K562 (cell line): ENCODE data around the gene AKAP12. TPM values are rescaled to one million over a fixed set of nuclear protein-coding genes. Genes with fewer than 3 reads are reported as not detected.
A peak's percentile ranks its signal among the peaks of the same experiment; 100 is the strongest.

Source experiments
- FOXM1 ChIP-seq, 2 experiments: fragments of 450-650 bp in 1 of 2; sonication (generic) in 1 of 2; formaldehyde crosslinking in 1 of 2; IDR thresholded peaks; 2 replicates each; pipeline versions ENCODE4 v1.6.1 to v1.9.0; 2017 to 2022; ENCODE audit warnings: low read depth in 2 of 2, mild to moderate bottlenecking in 2 of 2, missing genetic modification reagents in 1 of 2, moderate library complexity in 1 of 2
- GTF3C2 ChIP-seq: IDR thresholded peaks from 3 replicates; pipeline ENCODE4 v1.6.1; 2011; ENCODE audit warnings: borderline replicate concordance, mild to moderate bottlenecking, moderate library complexity; ENCODE audit not compliant: insufficient read length; ENCODE audit errors: extremely low read depth
- NFE2L1 ChIP-seq: fragments of 450-650 bp; IDR thresholded peaks from 2 replicates; pipeline ENCODE4 v1.6.1; 2016; ENCODE audit warnings: missing genetic modification characterization, low read depth, mild to moderate bottlenecking, missing compliant biosample characterization, moderate library complexity, borderline replicate concordance
- NR1H2 ChIP-seq: sonication (generic); formaldehyde crosslinking; IDR thresholded peaks from 2 replicates; pipeline ENCODE4 v1.4.0; 2020; ENCODE audit warnings: mild to moderate bottlenecking, missing genetic modification reagents
- POLR2H ChIP-seq: IDR thresholded peaks from 2 replicates; pipeline ENCODE4 v1.6.1; 2016; ENCODE audit warnings: missing genetic modification characterization, low read depth, mild to moderate bottlenecking, control low read depth, missing compliant biosample characterization, moderate library complexity
- RBFOX2 ChIP-seq: fragments of 200-400 bp; formaldehyde crosslinking; IDR thresholded peaks from 2 replicates; pipeline ENCODE4 v1.6.1; 2017; ENCODE audit warnings: low read depth, mild to moderate bottlenecking, low read length, moderate library complexity
- TEAD1 ChIP-seq, 2 experiments: fragments of 450-650 bp in 1 of 2; sonication (generic) in 1 of 2; formaldehyde crosslinking; IDR thresholded peaks; 2 replicates each; pipeline versions ENCODE4 v1.4.0 to v1.8.0; 2020 to 2022; ENCODE audit warnings: mild to moderate bottlenecking in 2 of 2, missing genetic modification reagents in 1 of 2
- THRAP3 ChIP-seq: fragments of 450-650 bp; IDR thresholded peaks from 2 replicates; pipeline ENCODE4 v1.6.1; 2016; ENCODE audit warnings: mild to moderate bottlenecking, inconsistent platforms, borderline replicate concordance
- USF2 ChIP-seq: sonication (generic); formaldehyde crosslinking; IDR thresholded peaks from 2 replicates; pipeline ENCODE4 v1.5.0; 2020; ENCODE audit warnings: missing genetic modification reagents
- ZNF121 ChIP-seq: sonication (generic); formaldehyde crosslinking; conservative IDR thresholded peaks from 2 replicates; pipeline ENCODE4 v1.8.0; 2022; ENCODE audit warnings: missing genetic modification reagents
- ZNF318 ChIP-seq, 2 experiments: fragments of 450-650 bp; IDR thresholded peaks; 2 replicates each; pipeline ENCODE4 v1.6.1; 2016; ENCODE audit warnings: mild to moderate bottlenecking in 2 of 2, borderline replicate concordance in 1 of 2, low read depth in 1 of 2, moderate library complexity in 1 of 2
- ZNF436 ChIP-seq: fragments of 250-450, 450-650 bp; sonication (Bioruptor Pico); formaldehyde crosslinking; IDR thresholded peaks from 2 replicates; pipeline ENCODE4 v1.7.0; 2020; ENCODE audit warnings: mild to moderate bottlenecking
- polyA plus RNA-seq, 8 experiments: library from polyadenylated mRNA; depleted of rRNA in 4 of 8; stranded (reverse) in 5 of 8; unstranded in 3 of 8; fragments of >200 nt; fragmentation: Nextera tagmentation in 2 of 8; fragmentation: Illumina TruSeq in 1 of 8; extraction: Ambion mirVana in 2 of 8; extraction: Trizol in 1 of 8; gene quantifications; 2 replicates each; pipeline versions ENCODE4 v1.2.1 to v1.2.3, GENCODE V29; 2011 to 2014; ENCODE audit warnings: inconsistent platforms in 1 of 8, missing spikeins in 1 of 8
- total RNA-seq, 7 experiments: library from RNA; depleted of rRNA in 6 of 7; stranded (reverse); fragments of >200 nt in 6 of 7; fragmentation: Illumina TruSeq in 2 of 7; extraction: Trizol in 2 of 7; gene quantifications; 2 replicates each; pipeline versions ENCODE4 v1.2.1 to v1.2.3, GENCODE V29; 2011 to 2021; ENCODE audit warnings: low replicate concordance in 1 of 7

Gene AKAP12
- total and polyA plus RNA-seq, 9 of the 15 experiments (the other 6 are each of a cell fraction or from before 2014, with no cell fraction given): 0.08 to 2.0 (median 0.62) TPM

- TF ChIP-seq USF2 (CRISPR knock-in tag) (no peak), ZNF436 (no peak), RBFOX2 (peak; percentile 40; the same call in 1 of the 2 replicates), ZNF121 (CRISPR knock-in tag) (no peak), NFE2L1 (tag) (no peak), TEAD1 (CRISPR knock-in tag; IDR thresholded peaks at IDR 0.05) (peak in 1 of 2 experiments; percentile 79; a peak in 1 of 4 replicates), FOXM1 (IDR thresholded peaks at IDR 0.05; ENCODE audit: low read depth) (no peak), FOXM1 (CRISPR knock-in tag; IDR thresholded peaks at IDR 0.05; ENCODE audit: low read depth) (no peak), ZNF318 (IDR thresholded peaks at IDR 0.05; ENCODE audit: borderline replicate concordance in 1 of 2, low read depth in 1 of 2) (0 out of 4 replicates have a peak, but pooled peaks of 1 of the 2 experiments have one; percentile 18), NR1H2 (CRISPR knock-in tag) (no peak), THRAP3 (no peak), GTF3C2 (no peak), POLR2H (tag) (peak; percentile 61; the same call in 1 of the 2 replicates)
These were observed 10.1 kb upstream of the AKAP12 start (continued) for GRCh38 chr6:151229401-151230276.
